C1 segment of cervical spinal cord (tissue), 14 donors: ENCODE measurements around the gene TGDS.

Source experiments
- DNase-seq, 14 donors: peaks; one replicate each; lab custom pipeline; 2025; lab: John Stamatoyannopoulos, UW

TGDS gene

GRCh38 chr13:94601446-94602431, 5.8 kb upstream of the TGDS start, which contains the start of gene GPR180:
GPR180 (plus strand) TSS chr13:94601857; CDS start chr13:94601928, 71 bp downstream.
- peak; percentile 35 to 99 (median 90) for DNase-seq

GRCh38 chr13:94599877-94600276, 3.9 kb upstream of the TGDS start:
- no peak for DNase-seq

- DNase-seq = no peak
Observed at GRCh38 chr13:94598281-94598680, 2.3 kb upstream of the TGDS start.

- no peak for DNase-seq
Observed at GRCh38 chr13:94596575-94596971, 621 bp upstream of the TGDS start.

GRCh38 chr13:94595001-94595949, 677 bp downstream of the TGDS start:
- DNase-seq = peak in 6 of 14 donors; percentile 42 to 56 (median 52)

GRCh38 chr13:94590744-94591143, 5.2 kb downstream of the TGDS start:
- DNase-seq = no peak

GRCh38 chr13:94588541-94588940, 7.4 kb downstream of the TGDS start:
- no peak for DNase-seq

GRCh38 chr13:94586371-94586770, 9.6 kb downstream of the TGDS start:
- DNase-seq = no peak

- no peak for DNase-seq
Observed at GRCh38 chr13:94585543-94586101, 10.3 kb downstream of the TGDS start.

GRCh38 chr13:94583926-94584325, 12.0 kb downstream of the TGDS start:
- DNase-seq = no peak

GRCh38 chr13:94579063-94579462, 16.9 kb downstream of the TGDS start:
- DNase-seq = no peak

- DNase-seq = no peak
Observed at GRCh38 chr13:94569615-94570014, 26.3 kb downstream of the TGDS start.

- no peak for DNase-seq
Observed at GRCh38 chr13:94568443-94568842, 27.5 kb downstream of the TGDS start.

- DNase-seq = no peak
Observed at GRCh38 chr13:94567581-94567980, 28.4 kb downstream of the TGDS start.

GRCh38 chr13:94561126-94561525, 34.8 kb downstream of the TGDS start:
- DNase-seq = no peak

- DNase-seq = no peak
Observed at GRCh38 chr13:94560116-94560515, 35.8 kb downstream of the TGDS start.

- no peak for DNase-seq
Observed at GRCh38 chr13:94559222-94559795, 36.6 kb downstream of the TGDS start.

GRCh38 chr13:94558716-94559115, 37.2 kb downstream of the TGDS start:
- DNase-seq = no peak

- no peak for DNase-seq
Observed at GRCh38 chr13:94557684-94558235, 38.2 kb downstream of the TGDS start.

- DNase-seq = no peak
Observed at GRCh38 chr13:94556621-94557020, 39.3 kb downstream of the TGDS start.

GRCh38 chr13:94556041-94556440, 39.9 kb downstream of the TGDS start:
- no peak for DNase-seq
